Muscle of leg (tissue), 11 donors: Measurements from ENCODE around the gene REPS1. TPM values are rescaled to one million over a fixed set of nuclear protein-coding genes. Genes with fewer than 3 reads are reported as not detected.
"Not testable (repeated sequence)": the region's sequence is repeated elsewhere in the genome, so short reads cannot be mapped to it uniquely, and the experiment has no call there.

Experiments
- DNase-seq: peaks from one replicate; pipeline ENCODE4 v3.0.0; 2013
- H3K27ac ChIP-seq: one replicate; pipeline ENCODE4 v1.5.1; 2013; ENCODE audit warnings: mild to moderate bottlenecking, low read length, control low read depth
- H3K27me3 ChIP-seq: one replicate; pipeline ENCODE4 v1.6.1; 2013; ENCODE audit warnings: low read length; ENCODE audit not compliant: control insufficient read depth, insufficient read depth
- H3K36me3 ChIP-seq: one replicate; pipeline ENCODE4 v1.6.1; 2013; ENCODE audit warnings: low read length; ENCODE audit not compliant: control insufficient read depth, insufficient read depth
- H3K4me1 ChIP-seq: one replicate; pipeline ENCODE4 v1.6.1; 2013; ENCODE audit warnings: low read length; ENCODE audit not compliant: control insufficient read depth, insufficient read depth
- H3K4me3 ChIP-seq: one replicate; pipeline ENCODE4 v1.5.1; 2013; ENCODE audit warnings: low read length, control low read depth
- H3K9me3 ChIP-seq: replicated peaks from 2 replicates; pipeline ENCODE4 v1.6.1; 2013; ENCODE audit warnings: low read depth, low read length; ENCODE audit not compliant: control insufficient read depth
- WGBS: methylation state at CpG from one replicate; pipeline ENCODE4 v1.1.5; 2013; ENCODE audit warnings: missing lambda C conversion rate; ENCODE audit not compliant: insufficient coverage; 5-methylcytosine and 5-hydroxymethylcytosine counted together
- polyA plus RNA-seq, 8 donors: library from polyadenylated mRNA; unstranded; fragments of 120-200 nt; gene quantifications; one replicate each; pipeline versions ENCODE4 v1.2.1 to v1.2.3, GENCODE V29; 2013; ENCODE audit warnings: inconsistent platforms in 1 of 8, low replicate concordance in 1 of 8; ENCODE audit not compliant: insufficient read length in 8 of 8, insufficient read depth in 1 of 8
- total RNA-seq: library from RNA; stranded (reverse); fragments of 120-200 nt; gene quantifications from one replicate; pipeline ENCODE4 v1.2.4, GENCODE V29; 2013

The REPS1 gene
- total and polyA plus RNA-seq, 9 donors = 28.2 to 49.9 (median 40.9) TPM

DNA sequence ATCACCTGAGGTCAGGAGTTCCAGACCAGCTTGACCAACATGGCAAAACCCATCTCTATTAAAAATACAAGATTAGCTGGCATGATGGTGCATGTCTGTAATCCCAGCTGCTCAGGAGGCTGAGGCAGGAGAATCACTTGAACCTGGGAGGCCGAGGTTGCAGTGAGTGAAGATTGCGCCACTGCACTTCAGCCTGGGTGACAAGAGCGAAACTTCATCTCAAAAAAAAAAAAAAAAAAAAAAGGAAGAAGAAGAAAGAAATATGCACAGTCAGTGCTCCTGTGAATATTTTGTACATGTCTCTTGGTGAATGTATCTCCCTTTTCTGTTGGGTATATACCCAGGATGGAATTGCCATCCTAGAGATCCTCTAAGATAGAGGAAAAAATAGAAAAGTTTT, 37.4 kb upstream of the REPS1 start:
- not testable (repeated sequence) for H3K27me3 ChIP-seq, DNase-seq, H3K27ac ChIP-seq, H3K4me1 ChIP-seq, H3K4me3 ChIP-seq, H3K36me3 ChIP-seq, H3K9me3 ChIP-seq
- 80% methylated on average over 1 of the region's 3 CpGs for WGBS

DNA sequence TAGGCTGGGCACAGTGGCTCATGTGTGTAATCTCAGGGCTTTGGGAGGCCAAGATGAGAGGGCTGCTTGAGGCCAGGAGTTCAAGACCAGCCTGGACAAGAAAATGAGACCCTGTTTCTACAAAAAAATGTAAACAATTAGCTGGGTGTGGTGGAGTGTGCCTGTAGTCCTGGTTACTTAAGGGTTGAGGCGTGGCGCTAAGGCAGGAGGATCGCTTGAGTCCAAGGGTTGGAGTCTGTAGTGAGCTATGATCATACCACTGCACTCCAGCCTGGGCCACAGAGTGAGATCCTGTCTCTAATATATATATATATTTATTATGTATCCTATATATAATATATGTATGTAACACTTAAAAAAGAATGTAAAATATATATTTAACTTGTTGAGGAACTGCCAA, 32.6 kb upstream of the REPS1 start:
- Histone ChIP-seq H3K4me3 (no peak overlapping the region), H3K4me1 (peaks cover 8% of the 10 kb centered on the region), H3K9me3 (no peaks in the 10 kb centered on the region), H3K36me3 (no peaks in the 10 kb centered on the region), H3K27me3 (no peaks in the 10 kb centered on the region), H3K27ac (no peak overlapping the region)
- no CpG with 5 or more reads among the region's 3 CpGs for WGBS
- no peak for DNase-seq

DNA sequence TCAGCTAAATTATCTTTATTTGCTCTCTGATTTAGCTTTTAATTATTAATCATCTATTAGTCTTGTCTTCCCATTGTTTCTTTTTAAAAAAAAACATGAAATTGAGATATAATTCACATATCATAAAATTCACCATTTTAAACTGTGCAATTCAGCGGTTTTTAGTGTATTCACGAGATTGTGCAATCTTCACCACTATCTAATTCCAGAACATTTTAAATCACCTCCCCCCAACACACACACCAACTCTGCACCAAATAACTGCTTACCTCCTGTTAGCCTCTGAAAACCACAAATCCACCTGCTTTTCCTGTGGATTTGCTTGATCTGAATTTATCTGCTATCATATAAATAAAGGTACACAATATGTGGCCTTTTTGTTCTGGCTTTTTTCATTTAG, 31.7 kb upstream of the REPS1 start:
- 100% methylated on average over 2 of the region's 2 CpGs for WGBS
- H3K4me1 ChIP-seq = peaks cover 8% of the 10 kb centered on the region
- H3K4me3 ChIP-seq = no peak overlapping the region
- no peaks in the 10 kb centered on the region for H3K9me3 ChIP-seq
- no peak overlapping the region for H3K27ac ChIP-seq
- H3K36me3 ChIP-seq = no peaks in the 10 kb centered on the region
- H3K27me3 ChIP-seq = no peaks in the 10 kb centered on the region
- DNase-seq = no peak

- 0% methylated on average over 2 of the region's 3 CpGs for WGBS
- Histone ChIP-seq H3K36me3 (no peaks in the 10 kb centered on the region), H3K9me3 (no peaks in the 10 kb centered on the region), H3K27me3 (no peaks in the 10 kb centered on the region), H3K27ac (no peak overlapping the region), H3K4me1 (peaks cover 8% of the 10 kb centered on the region), H3K4me3 (no peak overlapping the region)
- DNase-seq = peak; percentile 39
Observed at GRCh38 chr6:139017227-139017626, 29.2 kb upstream of the REPS1 start.

DNA sequence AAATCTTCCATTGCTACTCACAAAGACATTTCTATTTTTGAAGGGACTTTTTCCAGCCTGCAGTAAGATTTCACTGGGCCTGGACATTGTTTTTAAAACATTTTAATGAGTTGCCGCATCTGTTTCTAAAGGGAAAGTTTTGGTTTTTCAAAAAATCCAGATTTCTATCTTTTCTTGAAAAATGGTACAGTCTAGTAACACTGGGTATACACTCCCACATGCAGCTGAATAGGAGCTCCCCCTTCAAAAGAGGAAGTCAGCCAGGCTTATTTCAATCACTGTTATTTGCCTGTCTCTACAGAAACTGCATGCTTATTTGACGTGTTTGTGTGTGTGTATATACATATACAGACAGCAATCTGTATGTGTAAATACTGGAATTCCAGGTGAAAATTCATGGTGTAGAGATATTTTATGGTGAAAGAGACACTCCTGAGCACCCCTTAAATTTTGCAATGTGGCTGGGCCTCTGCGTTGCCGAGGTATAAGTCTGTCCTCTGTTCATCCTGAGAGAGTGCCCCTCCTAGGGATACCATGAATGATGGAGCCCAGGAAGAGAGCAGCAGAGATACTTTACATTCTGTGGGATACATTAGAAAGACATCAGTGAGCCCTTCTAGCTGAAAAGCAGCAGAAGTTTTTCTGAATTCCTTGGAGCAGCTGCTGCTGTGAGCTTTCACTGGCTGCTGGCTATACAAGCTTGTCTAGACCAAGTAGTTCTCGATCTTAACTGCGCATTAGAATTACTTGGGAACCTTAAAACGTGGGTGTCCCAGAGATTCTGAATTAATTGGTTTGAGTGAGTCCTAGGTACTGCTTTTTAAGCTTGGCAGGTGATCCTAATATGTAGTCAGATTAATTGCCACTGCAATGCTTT, 28.5 kb upstream of the REPS1 start:
- DNase-seq = peak; percentile 29
- no peaks in the 10 kb centered on the region for H3K9me3 ChIP-seq
- 60% methylated on average over 2 of the region's 7 CpGs for WGBS

DNA sequence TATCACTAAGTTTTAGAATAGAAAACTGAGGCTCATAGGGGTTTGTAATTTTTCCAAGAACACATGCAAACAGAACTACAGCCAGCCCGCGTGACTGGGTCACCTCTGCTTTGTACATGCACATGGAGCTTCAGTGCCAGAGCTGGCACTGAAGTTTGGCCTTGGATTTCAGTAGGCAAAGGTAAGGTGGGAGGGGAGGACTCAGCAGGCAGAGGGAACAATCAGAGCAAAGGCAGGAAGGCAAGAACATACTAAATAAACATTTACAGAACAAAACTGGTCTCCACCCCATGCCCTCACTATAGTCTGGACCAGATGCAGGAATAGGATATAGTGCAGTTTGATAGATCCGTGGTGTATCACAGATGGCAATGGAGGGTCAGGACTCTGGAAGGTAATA, 26.9 kb upstream of the REPS1 start:
- Histone ChIP-seq H3K4me3 (no peak overlapping the region), H3K27ac (no peak overlapping the region), H3K36me3 (no peaks in the 10 kb centered on the region), H3K4me1 (peaks cover 8% of the 10 kb centered on the region), H3K9me3 (no peaks in the 10 kb centered on the region), H3K27me3 (no peaks in the 10 kb centered on the region)
- DNase-seq = no peak
- WGBS = 84% methylated on average over 3 of the region's 3 CpGs

More for the DNA sequence above, 28.5 kb upstream of the REPS1 start:
- H3K4me1 ChIP-seq = peaks cover 8% of the 10 kb centered on the region
- H3K36me3 ChIP-seq = no peaks in the 10 kb centered on the region
- no peak overlapping the region for H3K27ac ChIP-seq
- no peaks in the 10 kb centered on the region for H3K27me3 ChIP-seq
- no peak overlapping the region for H3K4me3 ChIP-seq

- WGBS = 100% methylated on average over 4 of the region's 4 CpGs
- Histone ChIP-seq H3K4me3 (no peak overlapping the region), H3K4me1 (peaks cover 8% of the 10 kb centered on the region), H3K36me3 (no peaks in the 10 kb centered on the region), H3K27ac (no peak overlapping the region), H3K27me3 (no peaks in the 10 kb centered on the region), H3K9me3 (no peaks in the 10 kb centered on the region)
- no peak for DNase-seq
Observed at GRCh38 chr6:139013185-139013800, 25.2 kb upstream of the REPS1 start.

DNA sequence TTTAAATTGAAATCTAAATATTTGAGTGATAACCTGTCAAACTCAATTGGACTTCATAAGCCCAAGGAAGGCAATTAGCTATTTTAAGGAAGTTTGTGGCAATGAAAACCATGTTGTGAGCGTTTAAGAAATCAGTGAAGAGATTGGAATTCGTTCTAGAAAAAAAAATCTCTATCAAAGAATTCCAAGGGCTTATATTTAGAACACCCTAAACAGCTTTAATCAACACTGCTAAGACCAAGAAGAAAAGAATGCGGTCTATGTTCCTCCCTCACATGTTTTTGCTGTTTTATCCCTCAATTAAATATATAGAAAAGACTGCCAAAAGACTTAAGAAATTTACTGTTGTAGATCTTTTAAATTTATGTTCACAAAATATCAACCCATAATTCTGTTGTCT, 23.9 kb upstream of the REPS1 start:
- H3K36me3 ChIP-seq = no peaks in the 10 kb centered on the region
- DNase-seq = no peak
- no peaks in the 10 kb centered on the region for H3K27me3 ChIP-seq
- no CpG with 5 or more reads among the region's 3 CpGs for WGBS
- no peaks in the 10 kb centered on the region for H3K9me3 ChIP-seq
- H3K27ac ChIP-seq = no peak overlapping the region
- peaks cover 4% of the 10 kb centered on the region for H3K4me1 ChIP-seq
- no peak overlapping the region for H3K4me3 ChIP-seq

GRCh38 chr6:139010674-139011073, 22.6 kb upstream of the REPS1 start:
- H3K27me3 ChIP-seq = no peaks in the 10 kb centered on the region
- H3K4me3 ChIP-seq = no peak overlapping the region
- H3K9me3 ChIP-seq = no peaks in the 10 kb centered on the region
- H3K4me1 ChIP-seq = no peaks in the 10 kb centered on the region
- H3K36me3 ChIP-seq = no peaks in the 10 kb centered on the region
- H3K27ac ChIP-seq = no peak overlapping the region
- DNase-seq = no peak

- H3K27me3 ChIP-seq = no peaks in the 10 kb centered on the region
- no peak overlapping the region for H3K4me3 ChIP-seq
- no peaks in the 10 kb centered on the region for H3K36me3 ChIP-seq
- 61% methylated on average over 3 of the region's 9 CpGs for WGBS
- no peak overlapping the region for H3K27ac ChIP-seq
- H3K4me1 ChIP-seq = no peaks in the 10 kb centered on the region
- H3K9me3 ChIP-seq = no peaks in the 10 kb centered on the region
- no peak for DNase-seq
Observed at GRCh38 chr6:139008117-139008516, 20.1 kb upstream of the REPS1 start.
